CD14-positive monocyte (primary cell): ENCODE results near the gene GID8. TPM values are rescaled to one million over a fixed set of nuclear protein-coding genes. Genes with fewer than 3 reads are reported as not detected.
A peak's percentile ranks its signal among the peaks of the same experiment; 100 is the strongest.

Experiments used
- DNase-seq, 3 donors: peaks; one replicate each; pipeline ENCODE4 v3.0.0-alpha.2; 2011 to 2022
- H2AFZ ChIP-seq: 2 replicates; pipeline ENCODE4 v1.6.0; 2012; ENCODE audit warnings: mild to moderate bottlenecking, low read depth, low read length, inconsistent platforms; ENCODE audit not compliant: insufficient read depth, poor library complexity, severe bottlenecking
- H3K27ac ChIP-seq, 2 donors: 1 replicate in 1 of 2; 2 replicates in 1 of 2; pipeline ENCODE4 v1.5.1; 2012 to 2013; ENCODE audit warnings: low read length in 2 of 2, control low read depth in 1 of 2, inconsistent platforms in 1 of 2, low read depth in 1 of 2, mild to moderate bottlenecking in 1 of 2
- H3K27me3 ChIP-seq, 2 donors: one replicate each; pipeline versions ENCODE4 v1.6.0 to v1.6.1; 2011 to 2013; ENCODE audit warnings: low read length in 2 of 2; ENCODE audit not compliant: control insufficient read depth in 2 of 2, insufficient read depth in 2 of 2
- H3K36me3 ChIP-seq, 2 donors: replicated peaks in 1 of 2; 1 replicate in 1 of 2; 2 replicates in 1 of 2; pipeline versions ENCODE4 v1.5.1 to v1.6.1; 2012 to 2013; ENCODE audit warnings: low read length in 2 of 2, control low read depth in 1 of 2, inconsistent platforms in 1 of 2, mild to moderate bottlenecking in 1 of 2; ENCODE audit not compliant: insufficient read depth in 2 of 2, control insufficient read depth in 1 of 2
- H3K4me1 ChIP-seq, 2 donors: 1 replicate in 1 of 2; 2 replicates in 1 of 2; pipeline versions ENCODE4 v1.5.1 to v1.6.1; 2012 to 2013; ENCODE audit warnings: low read length in 2 of 2, control low read depth in 1 of 2, inconsistent platforms in 1 of 2, mild to moderate bottlenecking in 1 of 2, moderate library complexity in 1 of 2; ENCODE audit not compliant: insufficient read depth in 2 of 2, control insufficient read depth in 1 of 2
- H3K4me2 ChIP-seq: replicated peaks from 2 replicates; pipeline ENCODE3; 2012; ENCODE audit warnings: low read length, moderate library complexity, mild to moderate bottlenecking; ENCODE audit not compliant: poor library complexity, severe bottlenecking; ENCODE audit errors: extremely low read depth
- H3K4me3 ChIP-seq, 3 experiments: fragments of 200-600 bp in 1 of 3; sonication (generic) in 1 of 3; replicated peaks in 1 of 3; 1 replicate in 2 of 3; 2 replicates in 1 of 3; pipeline ENCODE4 v1.5.1; 2011 to 2013; ENCODE audit warnings: low read length in 3 of 3, mild to moderate bottlenecking in 3 of 3, control low read depth in 2 of 3, low read depth in 2 of 3, inconsistent platforms in 1 of 3, moderate library complexity in 1 of 3
- H3K79me2 ChIP-seq: 2 replicates; pipeline ENCODE4 v1.6.0; 2012; ENCODE audit warnings: mild to moderate bottlenecking, control low read depth, inconsistent platforms, low read length, moderate library complexity; ENCODE audit not compliant: insufficient read depth
- H3K9ac ChIP-seq: 2 replicates; pipeline ENCODE4 v1.6.0; 2017; ENCODE audit warnings: low read length, mild to moderate bottlenecking; ENCODE audit not compliant: insufficient read depth, poor library complexity, severe bottlenecking
- H3K9me3 ChIP-seq, 2 donors: replicated peaks in 1 of 2; 1 replicate in 1 of 2; 2 replicates in 1 of 2; pipeline versions ENCODE4 v1.5.1 to v1.6.1; 2012 to 2013; ENCODE audit warnings: low read length in 2 of 2, control low read depth in 1 of 2; ENCODE audit not compliant: control insufficient read depth in 1 of 2, insufficient read depth in 1 of 2
- H4K20me1 ChIP-seq: 2 replicates; pipeline ENCODE4 v1.6.0; 2012; ENCODE audit warnings: mild to moderate bottlenecking, low read length, control low read depth, moderate library complexity; ENCODE audit not compliant: insufficient read depth
- H3K27ac Mint-ChIP-seq, 7 donors: one replicate each; pipeline ENCODE4 v1.8.0; 2020; ENCODE audit warnings: mild to moderate bottlenecking in 7 of 7, mixed read lengths in 7 of 7, moderate library complexity in 6 of 7, inconsistent platforms in 2 of 7
- H3K27me3 Mint-ChIP-seq, 3 donors: one replicate each; pipeline ENCODE4 v1.8.0; 2021 to 2022; ENCODE audit warnings: low read depth in 3 of 3, mild to moderate bottlenecking in 3 of 3, mixed read lengths in 3 of 3, moderate library complexity in 3 of 3, inconsistent platforms in 1 of 3
- H3K36me3 Mint-ChIP-seq, 2 donors: one replicate each; pipeline ENCODE4 v1.8.0; 2020; ENCODE audit warnings: mixed read lengths in 2 of 2, inconsistent platforms in 1 of 2, mild to moderate bottlenecking in 1 of 2
- H3K4me1 Mint-ChIP-seq: one replicate; pipeline ENCODE4 v1.8.0; 2020; ENCODE audit warnings: mild to moderate bottlenecking, mixed read lengths
- H3K4me3 Mint-ChIP-seq, 2 donors: one replicate each; pipeline ENCODE4 v1.8.0; 2020; ENCODE audit warnings: mild to moderate bottlenecking in 2 of 2, mixed read lengths in 2 of 2, moderate library complexity in 1 of 2
- H3K9me3 Mint-ChIP-seq, 7 donors: one replicate each; pipeline ENCODE4 v1.8.0; 2020 to 2022; ENCODE audit warnings: mixed read lengths in 7 of 7, mild to moderate bottlenecking in 6 of 7, moderate library complexity in 6 of 7, inconsistent platforms in 2 of 7
- CTCF ChIP-seq: fragments of 200-600 bp; IDR thresholded peaks from one replicate; pipeline ENCODE4 v1.8.0; 2022; ENCODE audit warnings: antibody characterized with exemption, mild to moderate bottlenecking
- WGBS: methylation state at CpG from one replicate; pipeline ENCODE4 v1.1.5; 2013; ENCODE audit warnings: missing lambda C conversion rate; ENCODE audit not compliant: insufficient coverage; 5-methylcytosine and 5-hydroxymethylcytosine counted together
- intact Hi-C, 2 donors: fragments of 100-400 bp; cut with micrococcal nuclease; formaldehyde crosslinking; loops; one replicate each; pipeline versions ENCODE4 v1.15.0 to v1.15.1; 2023
- polyA plus RNA-seq, 3 donors: library from polyadenylated mRNA; depleted of rRNA in 1 of 3; unstranded in 2 of 3; stranded (reverse) in 1 of 3; fragments of 300-500 nt in 2 of 3; fragments of >200 nt in 1 of 3; fragmentation: Illumina TruSeq in 2 of 3; gene quantifications; 1 replicate in 2 of 3; 2 replicates in 1 of 3; pipeline ENCODE4 v1.2.3, GENCODE V29; 2012 to 2021

The GID8 gene
- polyA plus RNA-seq, 3 donors = 12.4 to 19.7 (median 12.7) TPM

GRCh38 chr20:62889871-62890270 is 48.1 kb upstream of the GID8 start:
- peaks cover 5% of the 10 kb centered on the region for H3K4me1 Mint-ChIP-seq
- 97% methylated on average over 9 of the region's 9 CpGs for WGBS

GRCh38 chr20:62890444-62890843 is 47.5 kb upstream of the GID8 start:
- Histone ChIP-seq H2AFZ (no peak overlapping the region), H3K4me3 (no peak overlapping the region), H3K9me3 (no peaks in the 10 kb centered on the region), H3K4me1 (peaks cover 0 to 5% of the 10 kb centered on the region in 2 donors), H3K9ac (no peak overlapping the region), H3K27ac (no peak overlapping the region), H3K79me2 (no peaks in the 10 kb centered on the region), H3K36me3 (peaks cover 97 to 100% of the 10 kb centered on the region in 2 donors), H3K4me2 (no peak overlapping the region), H4K20me1 (peaks cover 35% of the 10 kb centered on the region), H3K27me3 (no peaks in the 10 kb centered on the region)
- TF ChIP-seq CTCF = no peak
- Mint-ChIP-seq H3K4me1 (peaks cover 5% of the 10 kb centered on the region), H3K9me3 (no peaks in the 10 kb centered on the region), H3K27me3 (peaks cover 0 to 3% (median 0%) of the 10 kb centered on the region in 3 donors), H3K36me3 (peaks cover 92 to 98% of the 10 kb centered on the region in 2 donors), H3K27ac (no peak overlapping the region), H3K4me3 (no peak overlapping the region)
- 100% methylated on average over 2 of the region's 7 CpGs for WGBS
- intact Hi-C loops = no loop called here
- no peak for DNase-seq

More at GRCh38 chr20:62889871-62890270, 48.1 kb upstream of the GID8 start:
- H4K20me1 ChIP-seq = peaks cover 35% of the 10 kb centered on the region
- H3K27ac ChIP-seq = no peak overlapping the region
- H3K36me3 Mint-ChIP-seq = peaks cover 87 to 93% of the 10 kb centered on the region in 2 donors
- TF ChIP-seq CTCF = no peak
- H3K27ac Mint-ChIP-seq = peak overlapping the region in 1 of 7 donors; percentile 41
- H3K4me1 ChIP-seq = peaks cover 0 to 5% of the 10 kb centered on the region in 2 donors
- no peaks in the 10 kb centered on the region for H3K9me3 ChIP-seq
- peaks cover 91 to 96% of the 10 kb centered on the region in 2 donors for H3K36me3 ChIP-seq
- peaks cover 0 to 3% (median 0%) of the 10 kb centered on the region in 3 donors for H3K27me3 Mint-ChIP-seq
- H3K4me3 ChIP-seq = no peak overlapping the region
- no peak overlapping the region for H3K4me3 Mint-ChIP-seq
- H3K27me3 ChIP-seq = no peaks in the 10 kb centered on the region
- no peak overlapping the region for H3K4me2 ChIP-seq
- H3K9ac ChIP-seq = no peak overlapping the region
- no peak for DNase-seq
- no peak overlapping the region for H2AFZ ChIP-seq
- no peaks in the 10 kb centered on the region for H3K9me3 Mint-ChIP-seq
- intact Hi-C loops = no loop called here
- no peaks in the 10 kb centered on the region for H3K79me2 ChIP-seq
